Measurements from ENCODE around the gene RHOH.

The RHOH gene

GRCh38 chr4:40196724-40197281, at the start of gene RHOH:
RHOH (plus strand) TSS chr4:40197031; CDS start chr4:40243387, 46,356 bp downstream.
- in situ Hi-C loops (cut with HindIII; ENCODE audit: low sequenced_read_pairs): no loop called here

GRCh38 chr4:40147490-40147889, 49.3 kb upstream of the RHOH start:
- in situ Hi-C loops (cut with HindIII; ENCODE audit: low sequenced_read_pairs): loop anchor here (10.0 kb wide), 1 partner anchor 167 kb away; no protein-coding TSS in a partner anchor

- in situ Hi-C loops (cut with HindIII; ENCODE audit: low sequenced_read_pairs): loop anchor here (10.0 kb wide), 1 partner anchor 165 kb away; no protein-coding TSS in a partner anchor
Measured at GRCh38 chr4:40149960-40150385, 46.9 kb upstream of the RHOH start.

- in situ Hi-C loops (cut with HindIII; ENCODE audit: low sequenced_read_pairs): no loop called here
Measured at GRCh38 chr4:40150932-40151331, 45.9 kb upstream of the RHOH start.

GRCh38 chr4:40152637-40153036, 44.2 kb upstream of the RHOH start:
- in situ Hi-C loops (cut with HindIII; ENCODE audit: low sequenced_read_pairs): no loop called here

- in situ Hi-C loops (cut with HindIII; ENCODE audit: low sequenced_read_pairs): no loop called here
Measured at GRCh38 chr4:40157436-40157835, 39.4 kb upstream of the RHOH start.

- in situ Hi-C loops (cut with HindIII; ENCODE audit: low sequenced_read_pairs): no loop called here
Measured at GRCh38 chr4:40160258-40160657, 36.6 kb upstream of the RHOH start.

- in situ Hi-C loops (cut with HindIII; ENCODE audit: low sequenced_read_pairs): no loop called here
Measured at GRCh38 chr4:40164459-40164858, 32.4 kb upstream of the RHOH start.

GRCh38 chr4:40165916-40166315, 30.9 kb upstream of the RHOH start:
- in situ Hi-C loops (cut with HindIII; ENCODE audit: low sequenced_read_pairs): no loop called here

GRCh38 chr4:40168070-40168469, 28.8 kb upstream of the RHOH start:
- in situ Hi-C loops (cut with HindIII; ENCODE audit: low sequenced_read_pairs): no loop called here

- in situ Hi-C loops (cut with HindIII; ENCODE audit: low sequenced_read_pairs): no loop called here
Measured at GRCh38 chr4:40170588-40170987, 26.2 kb upstream of the RHOH start.

GRCh38 chr4:40173470-40173875, 23.4 kb upstream of the RHOH start:
- in situ Hi-C loops (cut with HindIII; ENCODE audit: low sequenced_read_pairs): no loop called here

GRCh38 chr4:40176602-40177001, 20.2 kb upstream of the RHOH start:
- in situ Hi-C loops (cut with HindIII; ENCODE audit: low sequenced_read_pairs): no loop called here

GRCh38 chr4:40177591-40177990, 19.2 kb upstream of the RHOH start:
- in situ Hi-C loops (cut with HindIII; ENCODE audit: low sequenced_read_pairs): no loop called here

- in situ Hi-C loops (cut with HindIII; ENCODE audit: low sequenced_read_pairs): no loop called here
Measured at GRCh38 chr4:40178672-40179071, 18.2 kb upstream of the RHOH start.

GRCh38 chr4:40179360-40179759, 17.5 kb upstream of the RHOH start:
- in situ Hi-C loops (cut with HindIII; ENCODE audit: low sequenced_read_pairs): no loop called here

GRCh38 chr4:40180356-40180755, 16.5 kb upstream of the RHOH start:
- in situ Hi-C loops (cut with HindIII; ENCODE audit: low sequenced_read_pairs): loop anchor here (5.0 kb wide), 1 partner anchor 38 kb away; no protein-coding TSS in a partner anchor

- in situ Hi-C loops (cut with HindIII; ENCODE audit: low sequenced_read_pairs): loop anchor here (5.0 kb wide), 1 partner anchor 40 kb away; no protein-coding TSS in a partner anchor
Measured at GRCh38 chr4:40182001-40182400, 14.8 kb upstream of the RHOH start.

- in situ Hi-C loops (cut with HindIII; ENCODE audit: low sequenced_read_pairs): loop anchor here (5.0 kb wide), 1 partner anchor 41 kb away; no protein-coding TSS in a partner anchor
Measured at GRCh38 chr4:40182954-40183353, 13.9 kb upstream of the RHOH start.

GRCh38 chr4:40183615-40184411, 13.0 kb upstream of the RHOH start:
- in situ Hi-C loops (cut with HindIII; ENCODE audit: low sequenced_read_pairs): loop anchor here (5.0 kb wide), 1 partner anchor 42 kb away; no protein-coding TSS in a partner anchor

GRCh38 chr4:40185830-40186664, 10.8 kb upstream of the RHOH start:
- in situ Hi-C loops (cut with HindIII; ENCODE audit: low sequenced_read_pairs): no loop called here

Data from endothelial cell of hepatic sinusoid (primary cell).